Tibial artery (tissue), 4 donors: Measurements from ENCODE around the gene MESD.

Experiments used
- DNase-seq, 2 donors: peaks; one replicate each; pipeline ENCODE4 v3.0.0-alpha.2; 2019
- H3K27ac ChIP-seq, 2 donors: fragments of 200-600 bp; sonication (generic) in 1 of 2; 1 replicate in 1 of 2; 2 replicates in 1 of 2; pipeline ENCODE4 v1.5.1; 2018 to 2019; ENCODE audit warnings: mild to moderate bottlenecking in 1 of 2
- H3K27me3 ChIP-seq, 2 donors: fragments of 200-600 bp; sonication (generic) in 1 of 2; one replicate each; pipeline versions ENCODE4 v1.5.1 to v1.6.0; 2016 to 2019
- H3K36me3 ChIP-seq, 3 donors: fragments of 200-600 bp; sonication (generic) in 2 of 3; one replicate each; pipeline ENCODE4 v1.5.1; 2016 to 2019; ENCODE audit warnings: mild to moderate bottlenecking in 2 of 3
- H3K4me1 ChIP-seq, 4 donors: fragments of 200-600 bp; sonication (generic) in 2 of 4; 1 replicate in 3 of 4; 2 replicates in 1 of 4; pipeline ENCODE4 v1.5.1; 2016 to 2019
- H3K4me3 ChIP-seq, 2 donors: fragments of 200-600 bp; sonication (generic) in 1 of 2; 1 replicate in 1 of 2; 2 replicates in 1 of 2; pipeline ENCODE4 v1.5.1; 2018 to 2019; ENCODE audit warnings: mild to moderate bottlenecking in 2 of 2
- H3K9me3 ChIP-seq, 3 donors: fragments of 200-600 bp; sonication (generic) in 1 of 3; one replicate each; pipeline ENCODE4 v1.5.1; 2016 to 2019
- intact Hi-C: fragments of 100-400 bp; cut with DNase I; formaldehyde crosslinking; loops from one replicate; pipeline ENCODE4 v1.15.0; 2023; ENCODE audit warnings: low total_unique reads
- TF ChIP-seq, protein P1 (sequence below), 2 experiments: fragments of 200-600 bp in 1 of 2; fragments of 450-650 bp in 1 of 2; IDR thresholded peaks; one replicate each; pipeline ENCODE4 v1.5.1; 2017 to 2019; ENCODE audit warnings: antibody characterized with exemption in 2 of 2, mild to moderate bottlenecking in 1 of 2, moderate library complexity in 1 of 2

MESD gene

DNA sequence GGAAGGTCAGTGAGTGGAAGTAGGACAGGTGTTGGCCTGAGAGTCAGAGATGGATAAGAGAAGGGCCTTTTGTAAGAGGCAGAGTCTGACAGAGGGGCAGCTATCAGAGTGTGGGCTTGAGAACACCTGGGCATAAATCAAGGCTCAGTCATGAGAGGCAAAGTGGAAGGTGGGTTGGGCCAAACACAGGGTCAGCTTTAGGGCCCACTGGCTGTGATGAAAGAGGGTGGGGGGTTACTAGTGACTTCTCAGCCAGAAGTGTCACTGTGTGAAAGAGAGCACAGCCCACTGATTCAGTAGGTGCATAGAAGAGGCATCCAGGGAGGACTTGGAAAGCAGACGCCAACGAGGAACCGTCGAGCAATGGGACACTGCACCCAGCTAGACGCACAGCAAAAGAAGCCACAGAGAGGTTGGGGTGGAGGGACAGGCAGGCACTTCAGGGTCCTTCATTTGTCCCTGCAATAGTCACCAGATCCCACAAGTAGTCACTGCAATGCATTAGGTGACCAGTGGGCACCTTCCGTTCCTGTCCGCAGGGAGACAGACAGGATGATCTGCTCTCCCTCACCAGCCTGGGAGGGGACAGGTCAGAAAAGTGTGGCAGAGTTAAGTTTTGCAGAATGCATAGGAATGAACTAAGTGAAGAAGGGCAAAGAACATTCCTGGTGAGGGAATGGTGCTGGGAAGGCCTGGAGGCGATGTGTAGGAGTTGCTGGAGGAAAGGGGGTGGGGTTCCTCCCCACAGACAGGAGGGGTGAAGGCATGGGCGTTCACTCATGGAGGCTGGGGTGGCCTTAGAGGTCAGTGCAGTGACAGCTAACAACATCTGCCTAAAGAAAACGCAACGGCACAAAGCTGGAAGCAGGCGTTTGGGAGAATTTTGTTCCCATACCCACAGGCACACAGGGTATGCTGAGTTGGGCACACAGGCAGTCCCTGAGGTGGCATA lies 36.3 kb downstream of the MESD start:
- H3K36me3 ChIP-seq, result peaks cover 38 to 54% (median 41%) of the 10 kb centered on the region in 3 donors
- DNase-seq, result peak in 1 of 2 donors; percentile 21
- intact Hi-C loops, result no loop called here
- H3K4me3 ChIP-seq, result no peak overlapping the region
- peaks cover 0 to 10% (median 2%) of the 10 kb centered on the region in 4 donors for H3K4me1 ChIP-seq
- TF ChIP-seq, protein P1, sequence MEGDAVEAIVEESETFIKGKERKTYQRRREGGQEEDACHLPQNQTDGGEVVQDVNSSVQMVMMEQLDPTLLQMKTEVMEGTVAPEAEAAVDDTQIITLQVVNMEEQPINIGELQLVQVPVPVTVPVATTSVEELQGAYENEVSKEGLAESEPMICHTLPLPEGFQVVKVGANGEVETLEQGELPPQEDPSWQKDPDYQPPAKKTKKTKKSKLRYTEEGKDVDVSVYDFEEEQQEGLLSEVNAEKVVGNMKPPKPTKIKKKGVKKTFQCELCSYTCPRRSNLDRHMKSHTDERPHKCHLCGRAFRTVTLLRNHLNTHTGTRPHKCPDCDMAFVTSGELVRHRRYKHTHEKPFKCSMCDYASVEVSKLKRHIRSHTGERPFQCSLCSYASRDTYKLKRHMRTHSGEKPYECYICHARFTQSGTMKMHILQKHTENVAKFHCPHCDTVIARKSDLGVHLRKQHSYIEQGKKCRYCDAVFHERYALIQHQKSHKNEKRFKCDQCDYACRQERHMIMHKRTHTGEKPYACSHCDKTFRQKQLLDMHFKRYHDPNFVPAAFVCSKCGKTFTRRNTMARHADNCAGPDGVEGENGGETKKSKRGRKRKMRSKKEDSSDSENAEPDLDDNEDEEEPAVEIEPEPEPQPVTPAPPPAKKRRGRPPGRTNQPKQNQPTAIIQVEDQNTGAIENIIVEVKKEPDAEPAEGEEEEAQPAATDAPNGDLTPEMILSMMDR (IDR thresholded peaks at IDR 0.05), result no peak
- H3K27ac ChIP-seq, result no peak overlapping the region
- H3K9me3 ChIP-seq, result no peaks in the 10 kb centered on the region
- no peaks in the 10 kb centered on the region for H3K27me3 ChIP-seq

GRCh38 chr15:80951941-80952340 lies 37.7 kb downstream of the MESD start:
- no peaks in the 10 kb centered on the region for H3K27me3 ChIP-seq

GRCh38 chr15:80950291-80951078 lies 39.1 kb downstream of the MESD start:
- Histone ChIP-seq H3K4me3 (no peak overlapping the region), H3K27ac (no peak overlapping the region), H3K9me3 (no peaks in the 10 kb centered on the region), H3K4me1 (peaks cover 0 to under 1% (median 0%) of the 10 kb centered on the region in 4 donors), H3K27me3 (no peaks in the 10 kb centered on the region), H3K36me3 (peaks cover 60 to 82% (median 65%) of the 10 kb centered on the region in 3 donors)
- intact Hi-C loops, result no loop called here
- TF ChIP-seq, protein P1 (IDR thresholded peaks at IDR 0.05), result no peak
- peak in 1 of 2 donors; percentile 41 for DNase-seq

More at GRCh38 chr15:80951941-80952340, 37.7 kb downstream of the MESD start:
- peak in 1 of 2 donors; percentile 56 for DNase-seq
- Histone ChIP-seq H3K9me3 (no peaks in the 10 kb centered on the region), H3K27ac (no peak overlapping the region), H3K36me3 (peaks cover 50 to 67% (median 51%) of the 10 kb centered on the region in 3 donors), H3K4me1 (peaks cover 0 to 10% (median 2%) of the 10 kb centered on the region in 4 donors), H3K4me3 (no peak overlapping the region)
- intact Hi-C loops, result no loop called here
- TF ChIP-seq, protein P1 (IDR thresholded peaks at IDR 0.05), result no peak

- peak in 1 of 2 donors; percentile 23 for DNase-seq
Measured at GRCh38 chr15:80949756-80950155, 39.9 kb downstream of the MESD start.

More at GRCh38 chr15:80949756-80950155, 39.9 kb downstream of the MESD start:
- Histone ChIP-seq H3K36me3 (peaks cover 64 to 89% (median 70%) of the 10 kb centered on the region in 3 donors), H3K4me3 (no peak overlapping the region), H3K9me3 (no peaks in the 10 kb centered on the region), H3K27me3 (no peaks in the 10 kb centered on the region), H3K27ac (no peak overlapping the region), H3K4me1 (no peaks in the 10 kb centered on the region)
- TF ChIP-seq, protein P1 (IDR thresholded peaks at IDR 0.05), result no peak
- intact Hi-C loops, result no loop called here
